Right kidney (tissue), 1 donor: ENCODE measurements around the gene CATSPERD.
"Not testable (repeated sequence)": the region's sequence is repeated elsewhere in the genome, so short reads cannot be mapped to it uniquely, and the experiment has no call there.

Experiments
- DNase-seq: peaks from one replicate; pipeline ENCODE4 v3.0.0-alpha.2; 2016

CATSPERD gene

DNA sequence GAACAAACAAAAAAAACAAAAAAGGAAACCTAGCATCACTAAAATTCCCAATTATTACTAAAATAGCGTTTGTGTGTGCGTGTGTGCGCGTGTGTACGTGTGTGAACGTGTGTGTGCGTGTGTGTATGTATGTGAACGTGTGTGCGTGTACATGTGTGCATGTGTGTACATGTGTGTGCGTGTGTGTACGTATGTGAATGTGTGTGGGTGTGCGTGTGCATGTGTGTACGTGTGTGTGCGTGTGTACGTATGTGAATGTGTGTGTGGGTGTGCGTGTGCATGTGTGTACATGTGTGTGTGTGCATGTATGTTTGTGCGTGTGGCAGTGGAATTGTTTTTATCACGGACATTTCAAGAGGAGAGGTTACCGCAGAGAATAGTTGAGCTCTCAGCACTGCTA is 21.6 kb downstream of the CATSPERD start:
- DNase-seq: no peak

DNA sequence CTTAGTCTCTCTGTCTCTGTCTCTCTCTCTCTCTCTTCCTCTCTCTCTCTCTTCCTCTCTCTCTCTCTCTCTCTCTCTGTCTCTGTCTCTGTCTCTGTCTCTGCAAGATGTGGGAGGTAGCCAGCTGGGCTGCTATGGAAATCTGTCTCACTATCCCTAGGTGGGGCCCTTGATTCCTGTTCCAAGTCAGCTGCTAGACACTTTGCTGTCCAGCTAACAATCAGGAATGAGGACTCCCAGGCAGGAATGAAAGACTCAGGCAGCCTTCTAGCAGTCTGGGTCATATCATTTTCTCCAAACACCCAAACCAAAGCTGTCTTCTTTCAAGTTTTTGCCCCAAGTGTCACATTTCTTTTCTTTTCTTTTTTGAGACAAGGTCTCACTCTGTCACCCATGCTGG is 23.2 kb downstream of the CATSPERD start:
- no peak for DNase-seq

DNA sequence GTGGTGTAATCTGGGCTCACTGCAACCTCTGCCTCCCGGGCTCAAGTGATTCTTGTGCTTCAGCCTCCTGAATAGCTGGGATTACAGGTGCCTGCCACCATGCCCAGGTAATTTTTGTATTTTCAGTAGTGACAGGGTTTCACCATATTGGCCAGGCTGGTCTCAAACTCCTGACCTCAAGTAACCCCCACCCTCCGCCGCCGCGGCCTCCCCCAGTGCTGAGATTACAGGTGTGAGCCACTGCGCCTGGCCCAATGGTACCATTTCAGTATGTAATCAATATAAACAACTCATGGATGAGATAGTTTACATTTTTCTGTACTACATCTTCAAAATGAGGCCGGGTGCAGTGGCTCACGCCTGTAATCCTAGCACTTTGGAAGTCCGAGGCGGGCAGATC is 24.6 kb downstream of the CATSPERD start:
- DNase-seq: not testable (repeated sequence)

DNA sequence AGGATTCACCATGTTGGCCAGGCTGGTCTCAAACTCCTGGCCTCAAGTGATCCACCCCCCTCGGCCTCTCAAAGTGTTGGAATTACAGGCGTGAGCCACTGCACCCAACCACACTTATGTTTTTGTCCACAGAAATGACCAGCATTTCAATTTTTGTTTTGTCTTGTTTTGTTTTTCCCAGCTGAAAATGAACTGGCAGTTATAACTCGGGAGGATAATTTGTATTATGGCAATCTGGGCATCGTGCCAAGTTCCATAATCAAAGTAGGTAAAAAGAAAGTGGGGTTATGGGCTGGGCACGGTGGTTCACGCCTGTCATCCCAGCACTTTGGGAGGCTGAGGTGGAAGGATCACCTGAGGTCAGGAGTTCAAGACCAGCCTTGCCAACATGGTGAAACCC is 28.5 kb downstream of the CATSPERD start:
- not testable (repeated sequence) for DNase-seq

DNA sequence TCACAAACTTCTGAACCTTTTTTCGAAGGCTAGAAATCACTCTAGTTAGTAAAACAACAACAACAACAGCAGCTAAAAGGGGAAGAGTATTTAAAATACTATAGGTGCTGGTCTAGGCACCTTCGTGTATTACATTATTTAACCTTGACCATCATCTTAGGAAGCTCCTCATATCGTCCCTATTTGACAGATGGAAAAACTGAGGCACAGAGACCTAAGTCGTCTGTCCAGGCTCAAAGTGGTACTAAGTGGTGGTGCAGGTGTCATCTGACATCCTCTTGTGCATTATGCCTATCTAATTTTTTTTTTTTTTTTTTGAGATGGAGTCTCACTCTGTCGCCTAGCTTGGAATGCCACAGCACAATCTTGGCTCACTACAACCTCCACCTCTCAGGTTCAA is 29.1 kb downstream of the CATSPERD start:
- DNase-seq: no peak

DNA sequence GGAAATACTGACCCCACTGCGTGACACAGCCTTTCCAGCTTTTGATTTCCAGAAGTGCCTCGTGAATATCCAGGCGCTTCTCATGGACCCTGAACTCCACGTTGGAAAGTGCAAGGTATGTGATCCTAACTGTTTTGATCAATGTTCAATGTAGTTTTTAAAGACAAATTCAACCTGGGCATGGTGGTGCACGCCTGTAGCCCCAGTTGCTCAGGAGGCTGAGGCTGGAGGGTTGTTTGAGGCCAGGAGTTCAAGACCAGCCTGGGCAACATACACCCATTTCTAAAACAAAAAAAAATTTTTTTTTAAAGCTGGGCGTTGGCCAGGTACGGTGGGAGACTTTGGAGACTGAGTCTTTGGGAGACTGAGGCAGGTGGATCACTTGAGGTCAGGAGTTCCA is 31.3 kb downstream of the CATSPERD start:
- no peak for DNase-seq

DNA sequence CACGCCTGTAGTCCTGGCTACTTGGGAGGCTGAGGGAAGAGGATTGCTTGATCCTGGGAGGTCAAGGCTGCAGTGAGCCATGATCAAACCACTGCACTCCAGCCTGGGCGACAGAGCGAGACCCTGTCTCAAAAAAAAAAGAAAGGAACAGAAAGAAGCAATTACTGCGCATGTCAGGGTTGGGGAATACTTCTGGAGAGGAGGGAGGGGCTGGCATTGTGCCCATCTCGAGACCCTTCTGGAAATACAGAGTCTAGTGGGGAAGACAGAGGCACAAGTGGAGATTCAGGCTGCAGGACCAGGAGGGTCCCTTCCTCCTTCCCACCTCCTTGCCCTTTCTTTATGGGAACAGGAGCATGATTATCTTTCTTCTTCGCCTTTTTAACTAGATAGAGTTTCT is 33.3 kb downstream of the CATSPERD start:
- DNase-seq: no peak

DNA sequence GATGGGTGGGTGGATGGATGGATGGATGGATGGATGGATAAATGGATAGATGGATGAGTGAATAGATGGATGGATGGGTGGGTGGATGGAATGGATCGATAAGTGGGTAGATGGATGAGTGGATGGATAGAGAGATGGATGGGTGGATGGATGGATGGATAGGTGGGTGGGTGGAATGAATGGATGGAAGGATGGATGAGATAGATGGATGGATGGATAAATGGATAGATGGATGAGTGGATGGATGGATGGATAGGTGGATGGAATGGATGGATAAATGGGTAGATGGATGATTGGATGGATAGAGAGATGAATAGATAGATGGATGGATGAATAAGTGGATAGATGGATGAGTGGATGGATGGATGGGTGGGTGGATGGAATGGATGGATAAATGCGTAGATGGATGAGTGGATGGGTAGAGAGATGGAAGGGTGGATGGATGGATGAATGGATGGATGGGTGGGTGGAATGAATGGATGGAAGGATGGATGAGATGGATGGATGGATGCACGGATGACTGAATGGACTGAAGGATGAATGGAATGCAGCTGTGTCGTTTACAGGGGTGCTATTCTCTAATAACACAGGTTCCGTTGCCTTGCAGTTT is 42.3 kb downstream of the CATSPERD start:
- no peak for DNase-seq

DNA sequence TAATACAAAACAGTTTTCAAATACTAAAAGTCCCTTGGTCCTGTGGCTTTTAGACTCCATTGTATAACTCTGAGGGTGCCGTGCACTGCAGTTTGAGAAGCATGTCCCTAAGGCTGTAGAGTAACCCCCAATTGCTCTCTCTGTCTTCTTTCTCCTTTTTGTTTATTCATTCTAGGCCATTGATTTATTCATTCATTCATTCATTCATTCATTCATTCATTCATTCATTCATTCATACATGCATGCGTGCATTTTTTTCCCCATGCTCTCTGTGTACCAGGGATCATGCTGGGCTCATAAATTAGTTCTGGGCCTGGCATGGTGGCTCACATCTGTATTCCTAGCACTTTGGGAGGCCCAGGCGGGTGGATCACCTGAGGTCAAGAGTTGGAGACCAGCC is 44.8 kb downstream of the CATSPERD start:
- no peak for DNase-seq

DNA sequence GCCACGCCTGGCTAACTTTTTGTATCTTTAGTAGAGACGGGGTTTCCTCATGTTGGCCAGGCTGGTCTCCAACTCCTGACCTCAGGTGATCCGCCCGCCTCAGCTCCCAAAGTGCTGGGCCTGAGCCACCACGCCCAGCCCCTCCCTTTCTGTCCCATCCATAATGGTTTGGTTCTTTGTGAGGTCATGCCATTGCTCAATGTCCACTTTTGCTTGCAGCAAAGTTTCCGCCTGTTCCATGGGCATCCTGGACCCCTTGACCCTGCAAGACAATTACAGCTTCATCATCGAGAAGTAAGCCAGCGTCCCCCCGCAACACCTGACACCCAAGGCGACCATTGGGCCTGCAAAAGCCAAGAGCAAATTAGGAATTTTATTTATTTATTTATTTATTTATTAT is 47.5 kb downstream of the CATSPERD start:
- no peak for DNase-seq

DNA sequence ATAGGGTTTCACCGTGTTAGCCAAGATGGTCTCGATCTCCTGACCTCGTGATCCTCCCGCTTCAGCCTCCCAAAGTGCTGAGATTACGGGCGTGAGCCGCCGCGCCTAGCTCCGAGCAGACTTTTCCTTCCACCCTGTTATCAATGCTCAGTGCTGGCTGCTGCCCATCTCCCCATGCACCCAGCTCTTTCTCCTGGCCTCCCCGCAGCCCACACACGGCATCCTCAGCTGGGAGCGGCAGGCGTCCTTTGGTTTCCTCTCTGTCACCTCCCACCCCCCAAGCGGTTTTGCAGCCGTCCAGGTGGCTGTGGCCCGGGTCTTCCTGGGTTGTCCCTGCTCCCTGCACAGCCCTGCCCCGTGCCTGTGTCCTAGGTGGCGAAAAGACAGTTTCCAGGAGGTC is 52.0 kb downstream of the CATSPERD start:
- no peak for DNase-seq

DNA sequence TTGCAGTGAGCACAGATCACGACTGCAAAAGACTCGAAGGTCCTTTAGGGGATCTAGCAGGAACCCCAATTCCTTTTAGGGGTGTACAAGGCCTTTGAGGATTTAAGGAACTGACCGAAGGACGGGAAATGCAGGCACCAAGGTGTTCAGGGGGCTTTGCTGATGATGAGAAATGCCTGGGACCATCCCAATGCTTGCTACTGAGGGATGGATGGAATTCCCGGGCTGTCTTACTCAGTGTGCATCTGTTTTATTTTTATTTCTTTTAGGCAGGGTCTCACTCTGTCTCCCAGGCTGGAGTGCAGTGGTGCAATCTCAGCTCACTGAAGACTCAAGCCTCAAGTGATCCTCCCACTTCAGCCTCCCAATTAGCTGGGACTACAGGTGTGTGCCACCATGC is 52.8 kb downstream of the CATSPERD start:
- DNase-seq: no peak

DNA sequence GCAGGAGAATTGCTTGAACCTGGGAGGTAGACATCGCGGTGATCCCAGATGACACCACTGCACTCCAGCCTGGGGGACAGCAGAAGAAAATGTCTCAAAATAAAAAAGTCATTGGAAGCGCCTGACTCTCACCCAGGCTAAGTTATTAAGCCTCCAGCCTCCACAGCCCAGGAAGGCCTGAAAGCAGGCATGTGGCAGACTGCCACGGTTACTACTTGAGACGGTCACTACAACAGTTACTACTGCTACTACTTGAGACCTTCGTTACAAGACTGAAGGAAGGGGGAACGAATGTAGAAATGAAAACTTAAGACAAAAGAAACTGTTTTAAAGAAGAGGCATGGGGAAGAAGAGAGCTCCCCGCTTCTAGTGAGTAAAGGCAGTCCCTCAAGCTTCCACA is 54.5 kb downstream of the CATSPERD start:
- DNase-seq: no peak

DNA sequence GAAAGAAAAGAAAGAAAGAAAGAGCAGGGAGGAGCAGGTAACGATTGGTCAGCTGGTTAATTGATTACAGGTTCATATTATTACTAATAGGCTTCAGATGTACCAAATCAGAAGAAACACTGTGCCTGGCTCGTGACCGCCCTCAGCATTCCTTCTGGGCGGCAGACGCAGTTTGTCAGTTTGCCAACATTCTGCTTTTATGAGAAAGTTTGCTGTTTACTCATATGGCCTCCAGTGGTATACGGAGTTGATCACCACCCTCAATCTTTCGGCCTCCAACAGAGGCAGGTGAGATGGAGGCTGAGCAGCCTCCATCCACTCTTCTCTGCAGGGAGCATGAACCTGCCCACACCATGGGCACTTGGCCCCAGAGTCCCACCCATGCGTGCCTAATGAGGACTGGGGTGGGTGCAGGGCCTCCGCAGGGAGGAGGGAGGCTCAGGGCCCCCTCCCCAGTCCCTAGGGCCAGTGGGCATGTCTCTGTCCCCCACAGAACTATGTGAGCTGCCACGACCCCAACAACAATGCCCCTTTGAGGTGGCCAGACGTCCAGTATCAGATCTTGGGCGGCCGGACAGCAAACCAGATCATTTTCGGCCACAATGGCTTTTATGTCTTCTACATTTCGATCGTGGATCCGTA is 55.4 kb downstream of the CATSPERD start:
- no peak for DNase-seq

DNA sequence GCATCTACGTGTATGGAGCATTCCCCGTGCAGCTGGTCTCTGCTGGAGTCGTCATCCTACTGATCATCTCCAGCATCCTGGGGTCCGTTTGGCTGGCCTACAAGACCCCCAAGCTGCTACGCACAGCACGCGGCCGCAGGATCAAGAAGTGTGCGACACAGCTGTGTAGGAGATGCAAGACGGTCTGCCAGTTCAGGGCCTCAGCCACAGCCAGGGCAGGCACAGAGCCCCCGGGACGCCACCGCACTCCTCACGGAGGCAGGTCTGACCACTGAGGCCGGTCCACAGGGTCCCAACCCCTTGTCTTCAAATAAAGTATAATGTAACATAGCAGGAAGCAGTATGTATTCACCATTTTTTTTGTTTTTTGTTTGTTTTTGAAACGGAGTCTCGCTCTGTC is 58.0 kb downstream of the CATSPERD start:
- DNase-seq: no peak

DNA sequence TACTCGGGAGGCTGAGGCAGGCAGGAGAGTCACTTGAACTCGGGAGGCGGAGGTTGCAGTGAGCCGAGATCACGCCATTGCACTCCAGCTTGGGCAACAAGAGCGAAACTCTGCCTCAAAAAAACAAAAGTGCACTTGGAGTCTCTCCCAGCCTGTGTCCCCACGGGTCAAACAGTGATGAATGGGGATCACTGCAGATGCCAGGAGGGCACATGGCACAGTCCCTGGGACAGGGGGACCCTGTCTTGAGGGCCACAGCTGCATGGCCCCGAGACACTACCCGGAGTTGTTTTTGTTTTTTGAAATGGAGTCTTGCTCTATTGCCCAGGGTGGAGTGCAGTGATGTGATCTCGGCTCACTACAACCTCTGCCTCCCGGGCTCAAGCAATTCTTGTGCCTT is 60.5 kb downstream of the CATSPERD start:
- not testable (repeated sequence) for DNase-seq

DNA sequence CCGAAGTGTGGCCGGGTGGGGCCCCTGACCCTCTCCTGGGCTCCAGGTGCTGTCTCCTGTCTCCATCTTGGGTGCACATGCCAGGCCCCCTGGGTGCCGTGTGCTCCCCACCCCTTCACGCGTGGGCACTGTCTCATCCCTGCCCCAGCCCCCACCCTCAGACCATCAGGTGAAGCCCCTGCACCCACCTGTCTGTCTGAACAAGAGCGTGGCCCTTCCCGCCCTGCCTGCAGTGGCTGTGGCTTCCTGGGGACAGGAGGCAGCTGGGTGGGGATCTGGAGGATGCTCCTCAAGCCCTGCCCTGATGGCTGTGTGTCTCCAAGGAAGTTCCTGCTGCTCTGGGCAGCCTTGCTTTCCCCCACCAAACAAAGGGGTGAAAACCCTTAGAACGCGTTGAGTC is 61.9 kb downstream of the CATSPERD start:
- DNase-seq: no peak

DNA sequence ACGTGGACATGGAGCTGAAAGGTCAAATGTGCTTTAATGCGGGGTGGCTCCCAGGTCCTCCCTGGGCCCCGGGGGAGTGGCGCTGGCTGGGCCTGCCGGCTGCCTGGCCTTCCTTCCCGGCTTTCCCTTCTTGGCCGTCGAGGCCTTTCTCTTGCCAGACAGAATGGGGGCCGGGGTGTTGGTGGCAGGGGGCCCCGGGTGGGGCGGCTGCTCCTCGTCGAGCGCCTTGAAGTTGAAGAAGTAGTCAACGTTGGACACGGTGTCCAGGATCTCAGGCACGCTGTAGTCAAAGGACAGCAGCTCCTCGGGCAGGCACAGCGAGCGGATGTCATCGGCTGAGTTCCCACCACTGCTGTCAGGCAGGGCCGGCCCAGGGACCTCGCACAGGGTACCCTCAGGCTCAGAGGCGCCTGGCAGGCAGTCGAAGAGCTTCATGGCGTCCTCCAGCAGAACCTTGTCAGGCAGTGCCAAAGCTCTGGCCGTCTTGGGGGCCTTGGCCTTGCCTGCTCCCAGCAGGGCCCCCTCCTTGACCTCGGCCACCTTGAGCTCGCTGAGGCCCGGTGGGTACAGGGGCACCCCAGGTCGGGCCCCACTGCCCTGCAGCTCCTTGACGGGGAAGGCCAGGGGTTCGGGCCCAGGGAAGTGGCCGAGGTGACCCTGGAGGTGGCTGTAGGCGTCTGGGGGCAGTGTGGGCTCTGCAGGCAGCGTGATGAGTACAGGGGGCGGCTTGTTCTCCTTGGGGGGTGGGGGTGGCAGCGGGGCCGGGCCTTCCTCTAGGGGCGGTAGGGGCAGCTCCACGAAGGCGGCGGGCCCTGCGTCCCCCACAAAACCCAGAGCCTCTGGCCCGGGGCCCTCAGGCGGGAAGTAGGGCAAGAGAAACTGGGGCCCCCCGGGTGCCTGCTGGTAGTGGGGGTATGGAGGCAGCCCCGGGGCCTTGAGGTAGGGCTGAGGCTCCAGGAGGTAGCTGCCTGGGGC is 62.8 kb downstream of the CATSPERD start:
- no peak for DNase-seq

DNA sequence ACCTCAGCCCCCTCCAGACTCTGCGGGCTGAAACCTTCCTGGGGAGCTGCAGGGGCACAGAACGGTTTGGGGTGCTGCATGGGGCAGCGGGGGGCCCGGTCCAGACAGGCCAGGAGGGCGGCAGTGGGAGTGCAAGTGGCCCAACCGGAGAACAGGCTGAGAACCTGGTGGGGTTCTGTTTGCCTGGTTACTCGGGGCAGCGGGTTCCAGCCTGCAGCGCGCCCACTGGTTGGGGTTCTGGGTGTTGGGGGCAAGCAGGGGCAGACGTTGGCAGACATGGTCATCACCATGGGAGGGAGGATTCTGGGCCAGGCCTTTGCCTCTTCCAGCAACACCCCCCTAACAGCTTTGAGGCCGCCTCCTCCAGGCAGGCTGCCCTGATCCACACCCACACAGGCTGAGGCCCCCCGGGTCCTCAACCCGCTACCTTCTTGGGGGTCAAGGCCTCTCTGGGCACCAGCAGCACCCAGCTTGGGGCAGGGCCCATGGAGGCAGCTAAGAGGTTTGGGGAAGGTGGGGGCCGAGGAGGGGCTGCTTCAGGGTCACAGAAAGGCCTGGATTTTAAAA is 64.2 kb downstream of the CATSPERD start, which contains the start of gene PRR22:
PRR22 (minus strand) TSS at position 166 of the 567 bp plus-strand sequence; CDS start at position 80, 86 bp downstream.
- no peak for DNase-seq

DNA sequence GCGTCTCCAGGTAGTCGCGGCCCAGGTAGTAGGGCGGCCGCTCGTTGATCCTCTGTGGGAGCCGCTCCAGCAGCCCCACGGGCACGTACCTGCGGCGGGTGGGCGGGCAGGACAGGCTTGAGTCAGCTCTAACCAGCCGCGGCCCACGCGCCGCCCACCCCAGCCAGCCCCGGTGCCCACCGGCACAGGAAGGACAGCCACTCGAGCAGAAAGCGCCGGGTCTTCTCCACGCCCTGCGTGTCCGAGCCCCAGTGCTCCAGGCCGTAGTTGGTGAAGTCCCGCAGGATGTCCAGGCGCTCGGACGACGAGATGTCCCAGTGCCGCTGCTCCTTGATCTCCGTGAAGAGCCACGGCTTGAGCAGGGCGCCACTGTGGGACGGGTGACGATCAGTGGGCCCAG is 65.0 kb downstream of the CATSPERD start:
- DNase-seq: no peak

DNA sequence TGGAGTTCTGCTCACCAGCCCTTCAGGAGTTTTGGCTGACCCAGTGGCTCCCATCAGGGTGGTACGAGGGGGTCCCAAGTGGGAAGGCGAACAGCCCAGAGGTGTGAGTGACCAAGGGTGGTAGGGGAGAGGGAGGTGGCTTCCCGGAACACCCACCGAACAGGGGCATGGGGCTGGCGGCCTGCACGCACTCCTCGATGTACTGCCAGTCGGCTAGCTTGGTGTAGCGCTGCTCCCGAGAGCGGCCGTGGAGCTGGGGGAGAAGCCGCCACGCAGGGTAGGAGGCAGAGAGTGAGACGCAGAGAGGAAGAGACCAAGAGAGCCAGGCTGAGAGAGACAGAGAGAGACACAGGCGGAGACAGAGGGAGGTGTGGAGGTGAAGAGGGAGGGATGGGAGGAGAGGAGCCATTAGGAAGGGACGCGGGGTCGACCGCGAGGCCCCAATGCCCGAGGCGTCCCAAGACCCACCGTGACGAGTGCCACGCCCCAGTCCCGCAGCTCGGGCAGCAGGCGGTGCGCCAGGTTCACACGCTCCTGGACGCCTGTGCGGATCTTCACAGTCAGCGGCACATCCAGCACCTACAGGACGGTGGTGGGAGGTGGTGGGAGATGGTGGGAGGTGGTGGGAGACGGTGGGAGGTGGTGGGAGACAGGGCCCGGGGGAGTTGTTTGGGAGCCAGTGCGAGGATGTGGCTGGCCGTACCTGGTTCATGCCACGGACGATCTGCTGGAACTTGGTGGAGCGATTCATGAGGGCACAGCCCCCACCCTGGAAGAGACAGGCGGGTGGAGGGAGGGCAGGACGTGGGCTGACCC is 66.4 kb downstream of the CATSPERD start:
- DNase-seq: no peak
